ENCODE measurements around the gene BSN.

The BSN gene

DNA sequence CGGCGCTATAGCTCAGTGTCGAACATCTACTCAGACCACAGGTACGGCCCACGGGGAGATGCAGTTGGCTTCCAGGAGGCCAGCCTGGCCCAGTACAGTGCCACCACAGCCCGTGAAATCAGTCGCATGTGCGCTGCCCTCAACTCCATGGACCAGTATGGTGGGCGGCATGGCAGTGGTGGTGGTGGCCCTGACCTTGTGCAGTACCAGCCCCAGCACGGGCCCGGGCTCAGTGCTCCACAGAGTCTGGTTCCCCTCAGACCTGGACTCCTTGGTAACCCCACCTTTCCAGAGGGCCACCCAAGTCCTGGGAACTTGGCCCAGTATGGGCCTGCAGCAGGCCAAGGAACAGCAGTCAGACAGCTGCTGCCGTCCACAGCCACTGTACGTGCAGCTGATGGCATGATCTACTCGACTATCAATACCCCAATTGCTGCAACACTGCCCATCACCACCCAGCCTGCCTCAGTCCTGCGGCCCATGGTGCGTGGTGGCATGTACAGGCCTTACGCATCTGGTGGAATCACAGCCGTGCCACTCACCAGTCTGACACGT is 101.5 kb downstream of the BSN start:
- DNase-seq: no peak

GRCh38 chr3:49656541-49657112 is 102.3 kb downstream of the BSN start:
- DNase-seq: no peak

- no peak for DNase-seq
Measured at GRCh38 chr3:49657208-49657915, 103.1 kb downstream of the BSN start.

DNA sequence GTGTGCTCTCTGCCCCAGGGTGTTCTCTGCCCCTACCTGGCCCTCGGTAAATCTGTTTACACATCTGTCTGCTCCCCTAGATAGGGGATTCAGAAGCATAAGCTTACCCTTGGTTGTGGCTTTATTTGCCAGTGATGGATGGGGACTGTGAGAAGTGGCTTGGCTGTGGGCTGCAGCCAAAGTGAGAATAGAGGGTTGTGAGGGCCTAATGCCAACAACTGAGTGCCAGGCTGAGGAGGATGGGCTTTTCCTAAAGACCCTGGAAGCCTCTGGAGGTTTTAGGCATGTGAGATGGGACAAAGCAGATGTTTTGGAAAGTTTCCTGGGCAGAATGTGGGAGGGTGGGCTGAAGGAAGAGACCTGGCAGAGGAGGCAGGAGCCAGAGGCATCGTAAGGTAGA is 104.4 kb downstream of the BSN start:
- no peak for DNase-seq

DNA sequence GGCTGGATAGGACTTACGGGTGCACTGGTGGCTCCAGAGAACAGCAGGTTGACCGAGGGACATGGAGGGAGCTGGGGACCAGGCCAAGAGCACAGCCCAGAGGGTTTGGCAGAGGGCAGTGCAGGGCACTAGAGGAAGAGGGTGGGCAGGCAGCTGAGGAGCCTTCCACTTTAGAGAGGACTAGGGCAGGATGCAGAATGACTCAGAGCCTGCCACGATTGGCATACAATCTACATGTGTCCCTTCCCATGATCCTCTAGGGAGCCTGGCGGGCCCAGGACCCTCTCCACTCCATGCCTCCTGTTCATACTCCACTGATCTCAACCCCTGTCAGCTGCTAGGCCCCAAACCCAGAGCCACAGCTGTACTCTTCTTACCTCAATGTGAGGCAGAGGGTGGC is 105.5 kb downstream of the BSN start:
- no peak for DNase-seq

- DNase-seq: no peak
Measured at GRCh38 chr3:49661281-49661680, 107.0 kb downstream of the BSN start.

DNA sequence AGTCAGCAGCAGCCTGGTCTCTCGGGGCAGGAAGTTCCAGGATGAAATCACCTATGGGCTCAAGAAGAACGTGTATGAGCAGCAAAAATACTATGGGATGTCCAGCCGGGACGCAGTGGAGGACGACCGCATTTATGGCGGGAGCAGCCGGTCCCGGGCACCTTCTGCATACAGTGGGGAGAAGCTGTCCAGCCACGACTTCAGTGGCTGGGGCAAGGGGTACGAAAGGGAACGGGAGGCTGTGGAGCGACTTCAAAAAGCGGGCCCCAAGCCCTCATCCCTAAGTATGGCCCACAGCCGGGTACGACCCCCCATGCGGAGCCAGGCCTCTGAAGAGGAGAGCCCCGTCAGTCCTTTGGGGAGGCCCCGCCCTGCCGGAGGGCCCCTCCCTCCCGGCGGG is 107.7 kb downstream of the BSN start:
- no peak for DNase-seq

- no peak for DNase-seq
Measured at GRCh38 chr3:49662720-49663413, 108.6 kb downstream of the BSN start.

GRCh38 chr3:49663831-49664230 is 109.6 kb downstream of the BSN start:
- no peak for DNase-seq

GRCh38 chr3:49664300-49664699 is 110.0 kb downstream of the BSN start:
- no peak for DNase-seq

- no peak for DNase-seq
Measured at GRCh38 chr3:49665822-49666519, 111.7 kb downstream of the BSN start.

DNA sequence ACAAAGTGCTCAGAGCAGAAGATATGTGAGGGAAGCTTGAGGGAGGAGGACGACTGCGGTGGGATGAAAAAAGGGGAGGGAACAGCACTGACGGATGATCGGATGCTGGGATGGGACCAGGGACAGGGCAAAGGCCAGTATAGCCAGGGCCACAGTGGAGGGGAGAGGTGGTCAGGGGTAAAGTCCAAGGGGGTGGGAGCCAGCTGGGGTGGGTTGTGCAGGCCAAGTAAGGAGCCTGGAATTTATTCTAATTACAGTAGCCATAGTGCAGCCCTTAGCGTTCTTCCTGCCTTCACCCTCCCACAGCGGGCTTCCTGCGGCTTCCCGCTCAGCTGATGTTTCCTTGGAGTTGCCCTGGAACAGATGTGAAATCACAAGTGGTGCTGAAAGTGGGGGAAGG is 112.3 kb downstream of the BSN start:
- no peak for DNase-seq

GRCh38 chr3:49667701-49668413 is 113.6 kb downstream of the BSN start:
- DNase-seq: no peak

- no peak for DNase-seq
Measured at GRCh38 chr3:49668414-49668797, 114.1 kb downstream of the BSN start.

GRCh38 chr3:49668861-49669260 is 114.6 kb downstream of the BSN start:
- no peak for DNase-seq

DNA sequence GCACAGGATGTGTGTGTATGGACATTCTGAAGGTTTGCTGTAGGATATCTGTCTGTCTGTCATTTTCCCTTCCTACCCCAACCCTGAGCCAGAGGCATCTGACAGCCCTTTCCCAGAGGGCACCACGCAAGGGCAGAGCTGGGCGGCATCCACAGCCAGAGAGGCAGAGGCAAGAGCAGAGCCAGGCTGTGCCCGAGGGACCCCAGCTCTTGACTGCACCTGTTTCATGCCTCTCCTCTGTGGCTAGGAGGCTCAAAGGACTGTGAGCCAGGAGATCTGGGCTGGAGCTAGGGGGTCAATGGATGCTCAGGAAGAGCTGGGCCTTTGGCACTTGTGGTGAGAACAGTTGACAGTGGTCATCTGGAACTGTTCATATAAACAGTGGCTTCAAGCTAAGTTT is 115.1 kb downstream of the BSN start:
- no peak for DNase-seq

GRCh38 chr3:49670940-49671290 is 116.6 kb downstream of the BSN start:
- no peak for DNase-seq

- DNase-seq: no peak
Measured at GRCh38 chr3:49671291-49672288, 117.3 kb downstream of the BSN start.

- no peak for DNase-seq
Measured at GRCh38 chr3:49673121-49673714, 118.9 kb downstream of the BSN start.

DNA sequence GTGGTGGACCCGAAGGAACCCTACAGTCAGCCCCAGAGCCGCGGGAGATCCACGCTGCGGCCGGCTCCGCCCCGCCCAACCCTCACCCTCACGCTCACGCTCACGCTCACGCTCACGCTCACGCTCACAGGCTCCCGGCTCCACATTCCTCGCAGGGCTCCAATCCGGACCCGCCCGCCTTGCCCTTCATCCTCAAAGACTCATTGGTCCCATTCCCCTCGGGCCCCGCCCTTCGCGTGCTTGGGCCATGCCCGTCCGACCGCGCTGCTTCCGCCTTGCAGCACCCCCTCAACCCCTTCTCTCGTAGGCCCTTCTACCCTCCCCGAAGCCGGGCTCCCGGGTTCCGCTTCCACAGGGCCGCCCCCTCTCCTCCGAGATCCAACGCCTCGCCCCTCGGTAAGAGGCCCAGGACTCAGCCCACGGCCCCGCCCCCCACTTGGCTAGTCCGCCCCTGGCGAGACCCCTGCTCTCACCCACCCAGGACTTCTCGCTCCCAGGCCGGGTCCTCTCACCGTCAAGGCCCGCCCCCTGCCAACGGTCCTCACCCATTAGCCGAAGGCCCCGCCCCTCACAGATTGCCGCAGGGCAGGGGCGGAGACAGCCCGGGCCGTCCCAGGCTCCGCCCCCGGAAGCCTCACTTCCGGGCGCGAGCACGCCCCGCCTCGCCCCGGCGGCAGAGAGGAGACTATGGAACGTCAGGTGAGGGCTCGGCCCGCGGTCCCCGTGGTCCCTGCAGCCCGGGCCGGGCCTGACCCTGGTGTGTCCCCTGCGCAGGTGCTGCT is 119.6 kb downstream of the BSN start, which contains the start of gene APEH:
Gene APEH (plus strand): TSS at position 637 of the 782 bp plus-strand sequence. CDS start 51 bp downstream, at position 688.
- no peak for DNase-seq
